GM19438 (cell line): ENCODE measurements around the gene SETD5.

Source experiments
- ATAC-seq: cut with Tn5 transposase; IDR thresholded peaks from one replicate; pipeline ENCODE4 v1.9.1; 2021; ENCODE audit warnings: low read depth; ENCODE audit not compliant: unreplicated experiment

The SETD5 gene

DNA sequence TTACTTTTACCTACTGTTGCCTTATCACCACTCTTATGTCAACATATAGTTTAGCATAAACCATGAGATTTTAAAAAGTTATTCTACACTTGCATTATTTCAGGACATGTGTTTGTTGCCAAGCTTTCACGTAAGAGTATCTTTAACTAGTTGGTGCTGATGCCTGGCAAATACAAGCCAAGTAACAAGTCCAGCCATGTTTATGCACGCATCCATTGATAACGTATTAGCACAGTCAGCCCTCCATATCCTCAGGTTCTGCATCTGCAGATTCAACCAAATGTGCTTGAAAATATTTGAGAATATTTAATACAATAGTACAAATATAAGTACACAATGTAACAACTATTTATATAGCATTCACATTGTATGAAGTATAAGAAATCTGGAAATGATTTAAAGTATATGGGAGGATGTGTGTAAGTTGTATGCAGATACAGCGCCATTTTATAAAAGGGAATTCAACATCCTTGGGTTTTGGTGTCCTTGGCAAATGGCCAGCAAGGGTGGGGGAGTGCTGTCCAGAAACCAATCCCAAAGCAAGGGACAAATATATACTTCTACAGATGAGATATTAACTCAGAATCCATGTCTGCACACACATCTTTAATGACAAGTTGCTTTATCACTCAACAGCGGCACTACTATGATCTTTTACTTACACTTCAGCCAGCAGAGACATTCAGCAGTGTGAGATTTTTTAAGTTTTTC is 8.7 kb upstream of the SETD5 start:
- no peak for ATAC-seq

DNA sequence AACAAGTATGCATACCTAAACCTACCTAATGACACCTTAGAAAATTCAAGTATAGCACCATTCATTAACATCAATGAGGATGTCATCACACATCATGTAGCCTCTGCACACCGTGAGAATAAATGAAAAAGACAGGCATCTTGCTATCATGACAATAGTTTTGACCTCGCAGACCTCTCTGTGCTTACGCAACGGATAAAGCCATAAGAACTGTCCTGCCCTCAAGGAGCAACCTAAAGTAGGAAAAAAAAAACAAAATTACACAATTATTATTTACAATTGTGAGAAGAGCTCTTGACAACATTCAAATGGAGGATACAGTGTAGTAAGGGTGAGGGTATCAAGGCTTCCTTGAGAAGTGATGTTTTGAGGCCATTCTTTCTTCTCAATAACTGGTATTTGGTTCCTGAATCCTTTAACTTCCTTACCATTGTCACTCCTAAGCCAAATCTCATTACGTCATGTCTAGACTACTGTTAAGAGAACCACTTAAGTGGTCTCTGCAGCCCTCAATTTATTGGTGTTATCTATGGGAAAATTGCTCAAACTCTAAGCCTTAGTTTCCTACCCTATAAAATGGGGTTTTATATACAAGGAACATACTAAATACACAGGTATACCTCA is 7.0 kb upstream of the SETD5 start:
- ATAC-seq, result no peak

DNA sequence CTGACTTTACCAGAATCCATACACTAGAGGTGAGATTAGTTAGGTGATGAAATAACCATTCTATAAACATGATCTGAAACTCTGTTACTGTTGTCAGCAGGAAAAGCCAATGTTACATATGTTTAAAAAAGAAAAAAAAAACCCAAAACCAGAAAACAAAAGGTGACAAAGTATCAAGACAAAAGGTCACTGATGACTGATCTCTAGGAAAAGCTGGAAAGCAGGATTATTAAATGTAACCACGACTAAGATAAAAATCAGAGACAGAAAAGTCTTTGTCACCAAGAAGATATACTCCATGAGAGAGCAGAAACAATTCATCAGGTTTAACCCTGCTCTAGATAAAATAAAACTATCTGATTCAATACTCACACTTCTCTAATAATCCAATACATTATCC is 5.4 kb upstream of the SETD5 start:
- ATAC-seq, result no peak

DNA sequence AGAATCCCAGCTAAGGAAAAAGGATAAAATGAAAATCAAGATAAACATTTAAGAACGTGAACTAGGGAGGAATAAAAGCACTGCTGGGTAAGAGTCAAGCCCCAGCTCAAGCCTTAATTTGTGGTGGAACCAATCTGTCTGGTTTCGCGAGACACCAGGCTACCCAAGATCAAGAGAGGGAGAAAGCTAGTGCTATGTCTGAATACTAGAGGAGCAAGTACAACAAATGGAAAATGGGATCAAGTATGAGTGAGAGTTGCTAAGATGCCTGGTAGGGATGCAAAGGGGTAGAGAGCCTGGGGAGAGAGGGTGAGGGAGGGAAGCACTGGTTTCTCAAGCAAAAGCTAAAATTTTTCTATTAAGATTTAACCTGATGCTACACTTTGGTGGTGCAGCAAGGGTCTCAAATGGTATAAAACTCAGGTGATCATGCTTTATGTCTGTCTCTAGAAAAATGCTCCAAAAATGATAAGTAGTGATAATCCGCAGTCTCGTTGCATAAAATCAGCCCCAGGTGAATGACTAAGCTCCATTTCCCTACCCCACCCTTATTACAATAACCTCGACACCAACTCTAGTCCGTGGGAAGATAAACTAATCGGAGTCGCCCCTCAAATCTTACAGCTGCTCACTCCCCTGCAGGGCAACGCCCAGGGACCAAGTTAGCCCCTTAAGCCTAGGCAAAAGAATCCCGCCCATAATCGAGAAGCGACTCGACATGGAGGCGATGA is 1.7 kb upstream of the SETD5 start:
- ATAC-seq, result no peak

DNA sequence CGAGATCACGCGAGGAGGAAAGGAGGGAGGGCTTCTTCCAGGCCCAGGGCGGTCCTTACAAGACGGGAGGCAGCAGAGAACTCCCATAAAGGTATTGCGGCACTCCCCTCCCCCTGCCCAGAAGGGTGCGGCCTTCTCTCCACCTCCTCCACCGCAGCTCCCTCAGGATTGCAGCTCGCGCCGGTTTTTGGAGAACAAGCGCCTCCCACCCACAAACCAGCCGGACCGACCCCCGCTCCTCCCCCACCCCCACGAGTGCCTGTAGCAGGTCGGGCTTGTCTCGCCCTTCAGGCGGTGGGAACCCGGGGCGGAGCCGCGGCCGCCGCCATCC is 1.1 kb upstream of the SETD5 start:
- peak; percentile 37 for ATAC-seq

DNA sequence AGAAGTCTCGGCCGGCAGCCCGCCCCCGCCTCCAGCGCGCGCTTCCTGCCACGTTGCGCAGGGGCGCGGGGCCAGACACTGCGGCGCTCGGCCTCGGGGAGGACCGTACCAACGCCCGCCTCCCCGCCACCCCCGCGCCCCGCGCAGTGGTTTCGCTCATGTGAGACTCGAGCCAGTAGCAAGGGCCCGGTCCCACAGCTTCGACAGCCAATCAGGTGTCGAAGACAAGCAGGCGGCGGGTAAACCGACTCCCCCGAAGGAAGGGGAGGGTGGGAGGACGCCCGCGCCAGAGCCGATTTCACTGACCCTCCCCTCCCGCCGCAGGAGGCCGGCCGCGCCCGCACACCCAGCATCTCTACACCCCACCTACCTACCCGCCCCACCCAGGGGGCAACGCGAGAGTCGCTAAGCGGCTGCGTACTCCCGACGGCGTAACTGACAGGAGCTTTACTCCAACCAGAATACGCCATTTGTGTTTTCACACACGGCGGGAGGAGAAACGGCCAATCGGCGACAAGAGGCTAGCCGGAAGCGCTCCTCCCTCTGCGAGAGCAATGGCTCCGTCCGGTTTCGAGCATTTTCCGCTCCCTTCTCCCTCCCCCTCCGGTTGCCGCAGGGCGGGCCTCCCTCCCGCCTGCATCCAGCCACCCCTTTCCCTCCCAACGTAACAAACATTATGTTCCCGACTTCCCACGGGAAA is 633 bp upstream of the SETD5 start:
- ATAC-seq, result peak; percentile 57

DNA sequence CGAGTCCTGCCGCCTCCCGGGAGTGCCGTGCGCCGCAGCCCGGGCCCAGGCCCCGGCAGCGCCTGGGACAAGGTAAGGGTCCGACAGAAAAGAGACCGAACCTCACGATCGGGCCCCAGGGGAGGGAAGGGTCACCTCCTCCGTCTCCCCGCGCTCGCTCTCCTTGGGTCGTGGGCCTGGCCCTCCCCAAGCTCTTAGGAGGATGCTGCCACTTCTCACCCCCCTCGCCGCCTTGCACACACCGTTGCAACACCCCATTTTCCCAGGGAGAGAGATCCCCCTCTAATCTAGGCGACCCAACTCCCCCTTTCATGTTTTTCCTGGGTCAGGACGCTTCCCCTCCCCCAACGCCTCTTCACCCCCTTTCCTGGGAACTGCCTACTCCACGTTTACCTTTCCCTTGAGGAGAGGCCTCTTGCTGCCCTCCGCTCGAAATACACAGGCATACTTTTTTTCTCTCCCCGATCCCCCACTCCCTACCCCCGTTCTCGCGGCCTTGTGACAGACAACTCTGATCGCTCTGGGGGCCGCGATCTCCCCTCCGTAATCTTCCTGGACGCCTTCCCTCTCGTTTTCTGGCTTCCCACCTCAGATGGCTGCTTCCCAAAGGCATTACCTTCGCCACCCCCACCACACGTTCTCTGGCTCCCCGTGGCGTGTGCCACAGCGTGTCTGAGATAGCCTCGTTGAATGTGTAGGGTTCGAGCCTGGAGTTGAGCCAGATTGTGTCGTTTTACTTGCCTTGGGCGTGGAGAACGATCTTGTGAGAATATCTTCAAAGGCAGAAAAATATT is 688 bp downstream of the SETD5 start:
- no peak for ATAC-seq

DNA sequence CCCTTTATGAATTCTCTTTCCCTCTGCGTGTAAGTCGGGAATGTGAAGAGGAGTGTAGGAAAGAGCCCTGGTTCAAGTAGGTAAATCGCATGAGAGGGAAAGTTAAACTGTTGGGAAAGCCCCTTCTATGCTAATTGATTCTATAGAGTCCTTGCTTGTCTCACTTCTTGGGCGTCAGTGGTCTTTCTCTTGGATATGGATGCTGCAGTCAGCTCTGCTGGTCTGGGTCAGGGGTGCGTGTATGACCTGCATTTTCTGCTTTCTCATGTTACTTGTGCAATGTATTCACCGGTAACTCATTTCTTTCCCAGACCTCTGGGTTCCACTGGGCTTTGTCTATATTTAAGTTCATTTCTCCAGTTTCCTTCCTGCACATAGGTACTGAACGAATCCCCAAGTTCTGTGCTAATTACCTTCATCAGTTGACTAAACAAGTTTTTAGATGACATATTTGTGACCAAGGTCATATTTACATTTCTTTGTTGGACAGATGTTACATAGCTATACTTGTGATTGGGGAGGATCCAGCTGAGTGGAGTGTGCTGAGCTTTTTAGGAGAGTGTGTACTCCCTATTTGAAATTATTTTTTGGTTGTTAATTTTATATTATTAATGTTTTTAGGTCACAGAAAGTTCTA is 1.4 kb downstream of the SETD5 start:
- no peak for ATAC-seq

DNA sequence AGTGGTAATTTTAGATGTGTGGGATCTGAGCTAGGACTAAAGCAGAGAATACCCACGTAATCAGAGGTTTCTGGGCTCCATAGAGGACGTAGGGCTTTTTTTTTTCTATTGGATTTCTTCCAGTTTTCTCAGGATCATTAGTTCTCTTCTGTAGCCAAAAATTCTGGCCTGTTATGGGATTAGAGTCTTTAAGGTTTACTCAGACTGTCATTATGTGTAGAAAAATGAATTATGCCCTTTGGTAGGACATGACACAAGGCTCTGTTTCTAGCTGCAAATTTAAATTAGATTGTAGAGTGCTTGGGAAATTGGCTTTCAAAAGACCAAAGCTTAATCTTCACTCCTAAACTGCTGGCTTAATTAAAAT is 1.9 kb downstream of the SETD5 start:
- ATAC-seq, result no peak

DNA sequence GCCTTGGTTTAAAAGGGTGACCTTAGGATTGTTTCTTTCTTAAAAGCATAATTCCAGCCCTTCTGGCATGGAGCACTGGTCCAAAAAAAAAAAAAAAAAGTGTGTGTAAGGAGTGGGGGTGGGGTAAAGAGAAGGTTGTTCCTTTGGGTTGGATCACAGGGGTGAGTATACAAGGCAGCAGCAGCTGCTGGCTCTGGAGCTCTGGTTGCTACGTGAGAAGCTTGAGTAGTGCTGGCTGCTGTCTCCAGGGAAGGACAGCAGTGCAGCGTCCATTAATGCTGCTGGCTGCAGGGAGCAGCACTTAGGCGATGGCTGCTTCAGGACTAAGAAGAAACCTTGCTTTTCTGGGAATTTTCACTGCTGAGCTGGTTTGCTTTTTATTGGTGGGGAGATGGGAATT is 2.3 kb downstream of the SETD5 start:
- no peak for ATAC-seq

DNA sequence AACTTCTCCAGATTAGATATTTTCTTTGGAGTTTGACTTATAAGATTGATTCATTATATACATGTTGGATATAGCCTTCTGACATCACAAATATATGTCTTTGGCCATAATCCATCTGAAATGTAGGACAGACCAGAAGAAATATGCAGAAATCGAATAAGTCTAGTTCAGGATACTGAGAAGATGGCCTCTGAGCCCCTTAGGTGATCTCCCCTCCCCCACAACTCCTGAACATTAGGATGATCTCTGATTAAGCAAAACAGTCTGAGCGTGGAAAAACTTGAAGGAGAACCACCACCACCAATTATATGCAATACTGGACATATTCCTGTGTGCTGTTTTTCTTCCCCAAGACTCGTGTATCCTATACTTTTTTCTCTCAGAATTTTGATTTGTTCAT is 3.2 kb downstream of the SETD5 start:
- ATAC-seq, result no peak

DNA sequence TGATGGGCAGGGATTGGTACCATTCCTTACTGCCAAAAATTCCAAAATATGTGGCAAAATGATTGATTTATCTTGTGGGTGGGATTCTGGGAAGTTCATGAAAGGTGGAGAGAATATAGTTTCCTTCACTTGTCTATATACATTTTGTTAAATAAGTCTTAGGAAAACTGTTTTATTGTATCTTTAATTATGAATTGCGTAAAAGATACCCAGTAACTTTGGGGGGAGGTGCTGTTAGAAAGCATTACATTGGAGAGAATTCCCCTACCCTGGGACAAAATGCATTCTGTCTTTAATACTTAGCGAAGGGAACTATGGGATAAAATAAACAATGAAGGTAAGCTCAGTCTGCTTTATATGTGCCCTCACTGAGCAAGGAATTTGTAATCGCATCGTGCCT is 4.6 kb downstream of the SETD5 start:
- no peak for ATAC-seq

DNA sequence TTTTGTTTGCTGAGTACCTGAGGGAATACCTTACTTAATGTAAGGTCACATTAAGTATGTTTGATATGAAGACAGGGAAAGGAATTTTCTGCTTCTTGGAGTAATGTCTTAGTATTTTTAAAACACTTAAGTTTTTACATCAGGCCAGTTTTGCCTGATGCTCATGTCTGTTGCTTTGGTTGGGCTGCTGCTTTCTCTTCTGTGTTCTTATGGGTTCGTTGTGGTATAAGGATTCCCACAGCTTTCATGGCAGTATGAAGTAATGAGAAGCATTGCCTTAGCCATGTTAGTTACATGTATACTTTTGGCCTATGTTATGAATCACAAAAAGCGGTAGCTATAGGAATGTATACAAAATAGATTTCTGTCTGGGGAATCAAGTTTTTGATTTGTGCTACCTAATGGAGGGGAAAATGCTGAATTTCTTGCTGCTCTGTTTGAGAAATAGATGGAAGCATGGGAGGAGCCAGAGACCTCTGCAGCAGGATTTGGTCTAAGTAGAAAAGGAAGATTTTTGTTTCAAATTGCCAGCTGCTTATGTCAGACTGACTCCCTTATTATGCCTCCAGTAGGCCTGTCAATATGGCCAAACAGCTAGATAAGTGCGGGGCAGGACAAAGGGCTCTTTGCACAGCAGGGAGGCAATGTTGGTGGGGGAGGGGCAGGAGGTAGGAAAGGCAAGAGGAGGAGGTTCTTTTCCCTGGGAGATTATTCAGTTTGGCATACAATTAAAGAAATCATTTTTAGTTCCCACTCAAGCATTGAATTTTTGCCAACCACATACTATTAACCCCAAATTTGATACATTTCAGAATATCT is 5.2 kb downstream of the SETD5 start:
- no peak for ATAC-seq

DNA sequence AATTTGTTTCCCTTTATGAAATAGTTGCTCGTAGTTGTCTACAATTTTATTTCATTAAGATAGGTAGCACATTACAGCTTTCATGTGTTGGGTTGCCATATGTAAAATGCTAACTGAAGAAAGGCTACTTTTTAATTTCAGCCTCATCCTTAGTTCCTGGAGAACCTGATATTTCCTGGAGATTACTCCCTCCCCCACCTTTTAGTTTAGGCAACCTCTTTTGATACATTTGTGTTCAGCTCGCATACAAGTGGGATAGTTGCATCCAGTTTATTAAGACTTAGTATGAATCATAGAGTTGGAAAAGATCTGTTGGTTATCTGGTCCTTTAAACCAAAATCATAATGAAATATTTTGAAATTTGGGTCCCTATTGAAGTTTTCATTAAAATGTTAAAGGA is 6.0 kb downstream of the SETD5 start:
- ATAC-seq, result no peak

DNA sequence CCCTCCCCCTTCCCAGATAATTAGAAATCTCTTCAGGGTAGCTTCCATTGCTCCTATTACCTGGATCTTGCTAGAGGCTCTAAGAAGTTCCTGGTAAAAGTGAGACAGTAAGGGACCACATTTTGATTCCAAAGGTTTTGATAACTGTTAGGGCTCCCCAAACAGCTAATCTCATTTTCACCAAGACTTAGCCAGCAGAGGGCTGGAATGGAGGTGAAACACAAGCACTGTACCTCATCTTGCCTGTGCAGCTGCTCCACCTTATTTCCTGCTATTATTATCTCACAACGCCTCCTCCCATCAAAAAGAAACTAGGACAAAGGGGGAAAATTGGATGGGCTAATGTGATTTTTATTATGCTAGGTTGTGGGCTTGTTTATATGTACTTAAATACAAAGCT is 7.3 kb downstream of the SETD5 start:
- no peak for ATAC-seq

DNA sequence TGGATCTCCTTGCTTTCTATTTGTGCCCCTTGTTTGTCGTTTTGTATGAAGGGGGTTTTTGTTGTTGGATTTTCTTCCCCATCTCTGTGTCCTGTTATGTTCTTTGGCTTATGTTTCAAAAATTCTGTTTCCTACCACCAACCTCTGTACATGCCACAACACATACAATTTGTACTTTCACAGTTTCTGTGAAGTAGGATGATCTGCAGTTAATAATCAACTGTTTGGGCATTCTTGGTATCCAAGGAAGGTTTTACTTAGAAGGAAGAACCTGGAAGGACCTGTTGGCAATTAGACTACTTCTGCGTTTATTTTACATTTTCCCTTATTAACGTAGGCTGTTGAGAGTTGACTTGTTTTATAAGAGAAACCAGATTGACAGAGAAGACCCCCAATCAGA is 8.3 kb downstream of the SETD5 start:
- ATAC-seq, result no peak

DNA sequence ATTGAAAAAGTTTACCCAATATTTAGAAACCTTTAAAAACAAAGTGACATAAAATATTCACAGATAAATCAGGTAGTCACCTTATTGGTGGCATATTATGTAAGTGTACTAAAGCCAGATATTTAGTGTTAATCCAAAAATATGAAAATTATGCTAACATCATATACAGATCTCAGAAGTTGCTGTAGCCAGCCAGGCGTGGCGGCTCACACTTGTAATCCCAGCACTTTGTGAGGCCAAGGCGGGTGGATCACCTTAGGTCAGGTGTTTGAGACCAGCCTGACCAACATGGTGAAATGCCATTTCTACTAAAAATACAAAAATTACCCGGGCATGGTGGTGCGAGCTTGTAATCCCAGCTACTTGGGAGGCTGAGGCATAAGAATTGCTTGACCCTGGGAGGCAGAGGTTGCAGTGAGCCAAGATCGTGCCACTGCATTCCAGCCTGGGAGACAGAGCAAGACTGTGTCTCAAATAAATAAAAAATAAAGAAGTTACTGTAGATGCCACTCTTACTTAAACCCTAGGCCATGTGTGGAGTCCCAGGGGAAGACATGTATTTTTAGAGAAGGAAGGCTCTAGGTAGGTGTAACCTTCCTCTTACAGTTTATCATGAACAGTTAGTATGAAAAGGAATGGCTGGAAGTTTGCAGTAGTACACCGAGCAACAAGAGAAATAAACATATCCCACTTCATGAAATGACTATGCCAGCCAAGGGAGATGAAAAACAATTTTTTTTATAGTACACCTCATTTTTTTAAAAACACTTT is 9.6 kb downstream of the SETD5 start:
- ATAC-seq, result no peak

DNA sequence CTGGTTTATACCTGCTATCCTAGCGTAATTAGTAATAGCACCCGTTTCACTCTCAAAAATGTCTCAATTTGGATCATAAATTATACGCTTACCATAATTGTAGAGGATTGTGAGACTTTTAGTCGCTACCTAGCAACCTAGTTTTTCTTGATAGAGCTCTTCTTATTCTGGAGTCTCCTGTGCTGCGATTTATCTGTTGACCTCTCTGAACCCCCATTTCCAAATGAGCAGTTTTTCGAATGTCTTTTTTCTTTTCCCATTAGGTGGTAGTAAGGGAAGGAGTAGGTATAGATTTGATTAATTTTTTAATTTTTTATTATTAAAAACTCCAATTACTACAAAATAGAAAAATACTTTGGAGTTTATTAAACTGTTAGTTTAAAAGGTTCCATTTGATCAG is 10.6 kb downstream of the SETD5 start:
- ATAC-seq, result no peak

DNA sequence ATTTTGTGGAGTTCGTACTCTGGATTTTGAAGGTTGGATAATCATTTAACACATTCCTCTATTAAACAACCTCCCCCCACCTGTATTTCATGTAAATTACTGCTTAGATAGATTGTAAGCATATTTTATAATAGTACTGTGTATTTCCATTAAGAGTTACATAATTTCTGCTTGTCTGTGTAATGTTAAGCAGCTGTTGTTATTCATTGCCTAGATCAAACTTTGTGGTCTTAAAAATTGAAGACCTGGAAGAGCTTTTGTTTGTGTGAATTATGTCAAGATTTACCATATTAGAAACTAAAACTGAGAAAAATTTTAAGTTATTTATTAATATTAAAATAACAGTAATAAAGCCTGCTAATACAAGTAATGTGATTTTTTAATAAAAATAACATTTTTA is 11.1 kb downstream of the SETD5 start:
- no peak for ATAC-seq
